ENCODE data around the gene HSFY1. TPM values are rescaled to one million over a fixed set of nuclear protein-coding genes. Genes with fewer than 3 reads are reported as not detected.
"Not testable (repeated sequence)": the region's sequence is repeated elsewhere in the genome, so short reads cannot be mapped to it uniquely, and the experiment has no call there.

The HSFY1 gene
- total RNA-seq, result not detected
- long read RNA-seq, result 0 reads

- H3K4me1 ChIP-seq; DNase-seq; H3K27ac ChIP-seq (replicated peaks); H3K36me3 ChIP-seq; H3K27me3 ChIP-seq (ENCODE audit: low read depth); intact Hi-C loops (cut with micrococcal nuclease); H3K4me3 ChIP-seq; H3K9me3 ChIP-seq (replicated peaks): not testable (repeated sequence)
These were observed at the start of gene HSFY1 for GRCh38 chrY:18546420-18546819. Gene HSFY1 (plus strand): TSS chrY:18546720. CDS start chrY:18546788, 68 bp downstream.

- H3K4me1 ChIP-seq; H3K9me3 ChIP-seq (replicated peaks); DNase-seq; H3K27ac ChIP-seq (replicated peaks); H3K27me3 ChIP-seq (ENCODE audit: low read depth); intact Hi-C loops (cut with micrococcal nuclease); H3K36me3 ChIP-seq; H3K4me3 ChIP-seq: not testable (repeated sequence)
These were observed 42.3 kb upstream of the HSFY1 start for GRCh38 chrY:18504266-18504665.

GRCh38 chrY:18530995-18531655, 15.4 kb upstream of the HSFY1 start:
- H3K27ac ChIP-seq (replicated peaks); H3K4me1 ChIP-seq; H3K4me3 ChIP-seq; H3K9me3 ChIP-seq (replicated peaks); H3K27me3 ChIP-seq (ENCODE audit: low read depth); intact Hi-C loops (cut with micrococcal nuclease); DNase-seq; H3K36me3 ChIP-seq: not testable (repeated sequence)

- H3K27ac ChIP-seq (replicated peaks); H3K4me1 ChIP-seq; H3K36me3 ChIP-seq; H3K27me3 ChIP-seq (ENCODE audit: low read depth); H3K9me3 ChIP-seq (replicated peaks); intact Hi-C loops (cut with micrococcal nuclease); H3K4me3 ChIP-seq; DNase-seq: not testable (repeated sequence)
These were observed 7.6 kb upstream of the HSFY1 start for GRCh38 chrY:18538952-18539351.

- DNase-seq; intact Hi-C loops (cut with micrococcal nuclease); H3K4me3 ChIP-seq; H3K27ac ChIP-seq (replicated peaks); H3K36me3 ChIP-seq; H3K27me3 ChIP-seq (ENCODE audit: low read depth); H3K9me3 ChIP-seq (replicated peaks); H3K4me1 ChIP-seq: not testable (repeated sequence)
These were observed 6.6 kb downstream of the HSFY1 start for GRCh38 chrY:18553132-18553531.

GRCh38 chrY:18565915-18566314, 19.4 kb downstream of the HSFY1 start:
- H3K4me1 ChIP-seq; H3K27ac ChIP-seq (replicated peaks); DNase-seq; H3K9me3 ChIP-seq (replicated peaks); intact Hi-C loops (cut with micrococcal nuclease); H3K27me3 ChIP-seq (ENCODE audit: low read depth); H3K36me3 ChIP-seq; H3K4me3 ChIP-seq: not testable (repeated sequence)

Other genes with a start within 250 kb of the HSFY1 start
- not detected for gene HSFY2, start 227.0 kb downstream of the HSFY1 start, total RNA-seq